Activated CD8-positive, alpha-beta memory T cell treated with anti-CD3 and anti-CD28 coated beads, Interleukin-2, amount 10 ng/mL, durations not matched to agents 7 days and 5 days (primary cell): ENCODE results near the gene CPED1. TPM values are rescaled to one million over a fixed set of nuclear protein-coding genes. Genes with fewer than 3 reads are reported as not detected.
"Not testable (repeated sequence)": the region's sequence is repeated elsewhere in the genome, so short reads cannot be mapped to it uniquely, and the experiment has no call there.

Experiments
- ATAC-seq: fragments of 150-1000 bp; cut with Tn5 transposase; one replicate; pipeline ENCODE4 v1.10.0; 2021; ENCODE audit warnings: moderate library complexity
- CTCF ChIA-PET: fragments of 350-600 bp; sonication (Branson Sonifier 250); formaldehyde crosslinking; loops from one replicate; lab custom pipeline; 2021; ENCODE audit warnings: antibody characterized with exemption; lab: Charles Lee
- DNase-seq: peaks from one replicate; pipeline ENCODE4 v3.0.0-alpha.2; 2020
- H3K27ac Mint-ChIP-seq: one replicate; pipeline ENCODE4 v1.8.0; 2021; ENCODE audit warnings: mild to moderate bottlenecking, mixed read lengths
- H3K27me3 Mint-ChIP-seq: one replicate; pipeline ENCODE4 v1.8.0; 2021; ENCODE audit warnings: mixed read lengths
- H3K36me3 Mint-ChIP-seq: one replicate; pipeline ENCODE4 v1.8.0; 2021; ENCODE audit warnings: mild to moderate bottlenecking, mixed read lengths
- H3K4me1 Mint-ChIP-seq: one replicate; pipeline ENCODE4 v1.8.0; 2021; ENCODE audit warnings: mixed read lengths
- H3K4me3 Mint-ChIP-seq: one replicate; pipeline ENCODE4 v1.8.0; 2021; ENCODE audit warnings: mild to moderate bottlenecking, moderate library complexity, mixed read lengths
- H3K9me3 Mint-ChIP-seq: one replicate; pipeline ENCODE4 v1.8.0; 2022; ENCODE audit warnings: low read depth, mixed read lengths
- total RNA-seq, 2 experiments: library from RNA; stranded (reverse); gene quantifications; one replicate each; pipeline ENCODE4 v1.2.3, GENCODE V29; 2021

CPED1 gene
- total RNA-seq, 2 experiments from 2014 or later: 0.16 TPM; not detected in 1

- no peak for ATAC-seq
- Mint-ChIP-seq H3K4me3 (no peak overlapping the region), H3K9me3 (no peaks in the 10 kb centered on the region), H3K27me3 (peaks cover 10% of the 10 kb centered on the region), H3K36me3 (no peaks in the 10 kb centered on the region), H3K27ac (no peak overlapping the region), H3K4me1 (no peaks in the 10 kb centered on the region)
- no peak for DNase-seq
- CTCF ChIA-PET: no interaction called here
Measured at GRCh38 chr7:121034929-121035328, 46.4 kb downstream of the CPED1 start.

- DNase-seq, H3K4me1 Mint-ChIP-seq, H3K9me3 Mint-ChIP-seq, H3K36me3 Mint-ChIP-seq, CTCF ChIA-PET, ATAC-seq, H3K4me3 Mint-ChIP-seq, H3K27ac Mint-ChIP-seq: not testable (repeated sequence)
- peaks cover 12% of the 10 kb centered on the region for H3K27me3 Mint-ChIP-seq
Measured at GRCh38 chr7:121036776-121037175, 48.3 kb downstream of the CPED1 start.

GRCh38 chr7:121037329-121037728, 48.8 kb downstream of the CPED1 start:
- ATAC-seq, H3K4me3 Mint-ChIP-seq, H3K4me1 Mint-ChIP-seq, H3K9me3 Mint-ChIP-seq, H3K27ac Mint-ChIP-seq, CTCF ChIA-PET, H3K36me3 Mint-ChIP-seq, DNase-seq: not testable (repeated sequence)
- H3K27me3 Mint-ChIP-seq: peaks cover 12% of the 10 kb centered on the region

GRCh38 chr7:121037957-121038716, 49.6 kb downstream of the CPED1 start:
- Mint-ChIP-seq H3K4me1 (no peaks in the 10 kb centered on the region), H3K27me3 (peaks cover 17% of the 10 kb centered on the region), H3K27ac (no peak overlapping the region), H3K36me3 (no peaks in the 10 kb centered on the region), H3K4me3 (no peak overlapping the region), H3K9me3 (no peaks in the 10 kb centered on the region)
- ATAC-seq (no peak), DNase-seq (no peak)
- CTCF ChIA-PET: no interaction called here

GRCh38 chr7:121038717-121039509, 50.4 kb downstream of the CPED1 start:
- CTCF ChIA-PET: interaction anchor here (1.1 kb wide), 1 partner anchor 29 kb away, joined by 3 read pairs; no protein-coding TSS in a partner anchor
- ATAC-seq (no peak), DNase-seq (no peak)
- Mint-ChIP-seq H3K36me3 (no peaks in the 10 kb centered on the region), H3K27ac (no peak overlapping the region), H3K4me3 (no peak overlapping the region), H3K27me3 (peaks cover 17% of the 10 kb centered on the region), H3K9me3 (no peaks in the 10 kb centered on the region), H3K4me1 (no peaks in the 10 kb centered on the region)

- Mint-ChIP-seq H3K36me3 (no peaks in the 10 kb centered on the region), H3K9me3 (no peaks in the 10 kb centered on the region), H3K4me1 (no peaks in the 10 kb centered on the region), H3K27ac (no peak overlapping the region), H3K4me3 (no peak overlapping the region), H3K27me3 (peaks cover 21% of the 10 kb centered on the region)
- CTCF ChIA-PET: interaction anchor here (1.1 kb wide), 1 partner anchor 29 kb away, joined by 3 read pairs; no protein-coding TSS in a partner anchor
- ATAC-seq: no peak
- DNase-seq: no peak
Measured at GRCh38 chr7:121039510-121039822, 51.0 kb downstream of the CPED1 start.

- Mint-ChIP-seq H3K36me3 (no peaks in the 10 kb centered on the region), H3K4me3 (no peak overlapping the region), H3K27ac (no peak overlapping the region), H3K27me3 (peaks cover 21% of the 10 kb centered on the region), H3K4me1 (no peaks in the 10 kb centered on the region), H3K9me3 (no peaks in the 10 kb centered on the region)
- ATAC-seq: no peak
- CTCF ChIA-PET: no interaction called here
- no peak for DNase-seq
Measured at GRCh38 chr7:121039994-121040393, 51.5 kb downstream of the CPED1 start.

GRCh38 chr7:121041516-121042148, 53.1 kb downstream of the CPED1 start:
- Mint-ChIP-seq H3K36me3 (no peaks in the 10 kb centered on the region), H3K27ac (no peak overlapping the region), H3K9me3 (no peaks in the 10 kb centered on the region), H3K4me1 (no peaks in the 10 kb centered on the region), H3K27me3 (peaks cover 19% of the 10 kb centered on the region), H3K4me3 (no peak overlapping the region)
- DNase-seq (no peak), ATAC-seq (no peak)
- CTCF ChIA-PET: interaction anchor here (0.6 kb wide), 1 partner anchor 889 kb away, joined by 3 read pairs; no protein-coding TSS in a partner anchor

- Mint-ChIP-seq H3K27ac (no peak overlapping the region), H3K36me3 (no peaks in the 10 kb centered on the region), H3K4me3 (no peak overlapping the region), H3K4me1 (no peaks in the 10 kb centered on the region), H3K27me3 (peaks cover 16% of the 10 kb centered on the region), H3K9me3 (no peaks in the 10 kb centered on the region)
- no peak for ATAC-seq
- CTCF ChIA-PET: interaction anchor here (0.6 kb wide), 1 partner anchor 889 kb away, joined by 3 read pairs; no protein-coding TSS in a partner anchor
- no peak for DNase-seq
Measured at GRCh38 chr7:121042195-121042594, 53.7 kb downstream of the CPED1 start.

- CTCF ChIA-PET: no interaction called here
- no peaks in the 10 kb centered on the region for H3K4me1 Mint-ChIP-seq
Measured at GRCh38 chr7:121042899-121043298, 54.4 kb downstream of the CPED1 start.

GRCh38 chr7:121043314-121044234, 55.1 kb downstream of the CPED1 start:
- ATAC-seq: no peak
- no peak overlapping the region for H3K4me3 Mint-ChIP-seq
- H3K4me1 Mint-ChIP-seq: no peaks in the 10 kb centered on the region
- H3K36me3 Mint-ChIP-seq: no peaks in the 10 kb centered on the region
- no peak overlapping the region for H3K27ac Mint-ChIP-seq
- H3K27me3 Mint-ChIP-seq: peaks cover 16% of the 10 kb centered on the region
- no peak for DNase-seq
- CTCF ChIA-PET: no interaction called here
- H3K9me3 Mint-ChIP-seq: peaks cover 3% of the 10 kb centered on the region

More at GRCh38 chr7:121042899-121043298, 54.4 kb downstream of the CPED1 start:
- H3K27ac Mint-ChIP-seq: no peak overlapping the region
- H3K9me3 Mint-ChIP-seq: peaks cover 2% of the 10 kb centered on the region
- ATAC-seq (no peak), DNase-seq (no peak)
- H3K36me3 Mint-ChIP-seq: no peaks in the 10 kb centered on the region
- no peak overlapping the region for H3K4me3 Mint-ChIP-seq
- H3K27me3 Mint-ChIP-seq: peaks cover 16% of the 10 kb centered on the region

GRCh38 chr7:121045090-121045489, 56.6 kb downstream of the CPED1 start:
- Mint-ChIP-seq H3K9me3 (peaks cover 3% of the 10 kb centered on the region), H3K4me1 (no peaks in the 10 kb centered on the region), H3K27ac (no peak overlapping the region), H3K27me3 (peaks cover 14% of the 10 kb centered on the region), H3K4me3 (no peak overlapping the region), H3K36me3 (no peaks in the 10 kb centered on the region)
- no peak for ATAC-seq
- CTCF ChIA-PET: no interaction called here
- no peak for DNase-seq

GRCh38 chr7:121046009-121046408, 57.5 kb downstream of the CPED1 start:
- no peaks in the 10 kb centered on the region for H3K36me3 Mint-ChIP-seq
- ATAC-seq: no peak
- no peak overlapping the region for H3K27ac Mint-ChIP-seq
- peaks cover 3% of the 10 kb centered on the region for H3K9me3 Mint-ChIP-seq
- H3K4me3 Mint-ChIP-seq: no peak overlapping the region
- no peak for DNase-seq
- peaks cover 11% of the 10 kb centered on the region for H3K27me3 Mint-ChIP-seq
- CTCF ChIA-PET: no interaction called here
- no peaks in the 10 kb centered on the region for H3K4me1 Mint-ChIP-seq
